ENCODE data around the gene CKAP2L.

DNA sequence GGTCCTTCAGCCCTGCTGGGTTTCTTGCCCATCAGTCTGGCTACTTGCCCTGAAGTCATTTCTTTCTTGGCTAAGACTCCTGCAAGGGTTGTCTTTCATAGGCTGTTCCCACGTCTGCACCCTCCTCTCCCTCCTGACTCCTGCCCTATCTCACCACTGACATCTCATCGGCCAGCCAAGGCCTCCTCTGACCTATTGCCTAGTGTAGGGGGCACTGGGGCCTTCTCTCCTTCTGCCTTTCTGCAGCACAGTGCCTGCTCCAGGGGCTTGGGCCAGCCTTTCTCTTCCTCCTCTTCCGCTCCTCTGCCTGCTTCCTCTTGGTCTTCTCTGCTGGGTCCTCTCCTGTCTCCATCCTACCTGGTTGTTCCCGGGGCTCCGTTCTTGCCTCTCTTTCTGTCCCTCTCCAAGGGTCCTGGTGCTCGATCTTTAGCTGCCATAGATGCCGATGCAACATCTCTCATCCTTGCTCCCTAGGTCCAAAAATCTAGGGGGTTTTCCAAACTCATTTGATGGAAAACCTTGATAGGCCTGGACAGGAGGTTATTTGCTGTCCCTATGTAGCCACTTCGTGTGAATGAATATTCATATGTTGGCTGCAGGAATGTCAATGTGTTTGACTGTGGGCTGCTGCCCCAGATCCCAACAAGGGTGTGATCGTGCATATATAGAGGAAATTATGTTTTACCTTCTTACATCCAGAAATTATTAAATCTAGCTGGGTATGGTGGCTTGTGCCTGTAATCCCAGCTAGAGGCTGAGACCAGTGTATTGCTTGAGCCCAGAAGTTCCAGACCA is 53.3 kb downstream of the CKAP2L start:
- TF ChIP-seq, protein P1, sequence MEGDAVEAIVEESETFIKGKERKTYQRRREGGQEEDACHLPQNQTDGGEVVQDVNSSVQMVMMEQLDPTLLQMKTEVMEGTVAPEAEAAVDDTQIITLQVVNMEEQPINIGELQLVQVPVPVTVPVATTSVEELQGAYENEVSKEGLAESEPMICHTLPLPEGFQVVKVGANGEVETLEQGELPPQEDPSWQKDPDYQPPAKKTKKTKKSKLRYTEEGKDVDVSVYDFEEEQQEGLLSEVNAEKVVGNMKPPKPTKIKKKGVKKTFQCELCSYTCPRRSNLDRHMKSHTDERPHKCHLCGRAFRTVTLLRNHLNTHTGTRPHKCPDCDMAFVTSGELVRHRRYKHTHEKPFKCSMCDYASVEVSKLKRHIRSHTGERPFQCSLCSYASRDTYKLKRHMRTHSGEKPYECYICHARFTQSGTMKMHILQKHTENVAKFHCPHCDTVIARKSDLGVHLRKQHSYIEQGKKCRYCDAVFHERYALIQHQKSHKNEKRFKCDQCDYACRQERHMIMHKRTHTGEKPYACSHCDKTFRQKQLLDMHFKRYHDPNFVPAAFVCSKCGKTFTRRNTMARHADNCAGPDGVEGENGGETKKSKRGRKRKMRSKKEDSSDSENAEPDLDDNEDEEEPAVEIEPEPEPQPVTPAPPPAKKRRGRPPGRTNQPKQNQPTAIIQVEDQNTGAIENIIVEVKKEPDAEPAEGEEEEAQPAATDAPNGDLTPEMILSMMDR (IDR thresholded peaks at IDR 0.05): no peak
- no peak for TF ChIP-seq POLR2A (IDR thresholded peaks at IDR 0.05)

Measured in sigmoid colon (tissue), 3 donors.